ENCODE results near the gene TAGLN2. TPM values are rescaled to one million over a fixed set of nuclear protein-coding genes. Genes with fewer than 3 reads are reported as not detected.

The TAGLN2 gene
- total RNA-seq, 2 experiments from 2014 or later = 453 to 454 TPM

GRCh38 chr1:159959451-159959850 is 34.1 kb upstream of the TAGLN2 start:
- CTCF ChIA-PET = interaction anchor here (0.6 kb wide), 1 partner anchor 114 kb away, joined by 3 read pairs; no protein-coding TSS in a partner anchor
- H3K4me3 Mint-ChIP-seq = no peak overlapping the region
- H3K36me3 Mint-ChIP-seq (ENCODE audit: low read depth) = no peaks in the 10 kb centered on the region
- no peaks in the 10 kb centered on the region for H3K9me3 Mint-ChIP-seq
- peaks cover 4% of the 10 kb centered on the region for H3K4me1 Mint-ChIP-seq (ENCODE audit: low read depth)
- intact Hi-C loops (cut with micrococcal nuclease) = no loop called here
- no peak overlapping the region for H3K27ac Mint-ChIP-seq
- peaks cover 6% of the 10 kb centered on the region for H3K27me3 Mint-ChIP-seq (ENCODE audit: low read depth)
- no peak for DNase-seq

GRCh38 chr1:159958719-159959380 is 33.5 kb upstream of the TAGLN2 start:
- H3K36me3 Mint-ChIP-seq (ENCODE audit: low read depth) = no peaks in the 10 kb centered on the region
- no peak overlapping the region for H3K27ac Mint-ChIP-seq
- no peak overlapping the region for H3K4me3 Mint-ChIP-seq
- H3K27me3 Mint-ChIP-seq (ENCODE audit: low read depth) = peaks cover 9% of the 10 kb centered on the region
- DNase-seq = no peak
- H3K9me3 Mint-ChIP-seq = no peaks in the 10 kb centered on the region
- CTCF ChIA-PET = interaction anchor here (0.6 to 1.3 kb wide), 2 partner anchors 49 to 115 kb away, joined by 3 to 7 read pairs; no protein-coding TSS in a partner anchor
- intact Hi-C loops (cut with micrococcal nuclease) = no loop called here
- H3K4me1 Mint-ChIP-seq (ENCODE audit: low read depth) = peaks cover 4% of the 10 kb centered on the region

GRCh38 chr1:159957824-159958268 is 32.5 kb upstream of the TAGLN2 start:
- H3K4me3 Mint-ChIP-seq = no peak overlapping the region
- no peak for DNase-seq
- H3K36me3 Mint-ChIP-seq (ENCODE audit: low read depth) = no peaks in the 10 kb centered on the region
- no peaks in the 10 kb centered on the region for H3K9me3 Mint-ChIP-seq
- CTCF ChIA-PET = interaction anchor here (0.6 to 1.3 kb wide), 4 partner anchors 12 to 121 kb away, joined by 3 to 7 read pairs (median 3); partner anchors contain the start of gene IGSF9
- H3K27ac Mint-ChIP-seq = no peak overlapping the region
- peaks cover 4% of the 10 kb centered on the region for H3K4me1 Mint-ChIP-seq (ENCODE audit: low read depth)
- intact Hi-C loops (cut with micrococcal nuclease) = no loop called here
- H3K27me3 Mint-ChIP-seq (ENCODE audit: low read depth) = peaks cover 11% of the 10 kb centered on the region

GRCh38 chr1:159955456-159955855 is 30.1 kb upstream of the TAGLN2 start:
- Mint-ChIP-seq H3K4me1 (ENCODE audit: low read depth) (peaks cover 4% of the 10 kb centered on the region), H3K9me3 (no peaks in the 10 kb centered on the region), H3K27ac (no peak overlapping the region), H3K27me3 (ENCODE audit: low read depth) (peaks cover 18% of the 10 kb centered on the region), H3K36me3 (ENCODE audit: low read depth) (no peaks in the 10 kb centered on the region), H3K4me3 (no peak overlapping the region)
- CTCF ChIA-PET = interaction anchor here (0.6 to 3.8 kb wide), 6 partner anchors 9 to 156 kb away, joined by 3 to 20 read pairs (median 4); no protein-coding TSS in a partner anchor
- intact Hi-C loops (cut with micrococcal nuclease) = no loop called here
- no peak for DNase-seq

- no peak within 1 kb of the TSS for H3K27ac Mint-ChIP-seq
- intact Hi-C loops (cut with micrococcal nuclease) = no loop called here
- CTCF ChIA-PET = interaction anchor here (1.2 to 3.8 kb wide), 3 partner anchors 8 to 54 kb away, joined by 3 to 20 read pairs (median 5); no protein-coding TSS in a partner anchor
- peaks cover 2% of the 10 kb centered on the region for H3K4me1 Mint-ChIP-seq (ENCODE audit: low read depth)
- no peak for DNase-seq
- no peaks in the 10 kb centered on the region for H3K36me3 Mint-ChIP-seq (ENCODE audit: low read depth)
- peaks cover 17% of the 10 kb centered on the region for H3K27me3 Mint-ChIP-seq (ENCODE audit: low read depth)
- H3K9me3 Mint-ChIP-seq = no peaks in the 10 kb centered on the region
- no peak within 1 kb of the TSS for H3K4me3 Mint-ChIP-seq
Observed at GRCh38 chr1:159953536-159954515, 28.5 kb upstream of the TAGLN2 start, which contains the start of gene SLAMF9. Gene SLAMF9 (minus strand): TSS chr1:159954237. CDS start chr1:159954137, 100 bp downstream.

GRCh38 chr1:159952932-159953331 is 27.6 kb upstream of the TAGLN2 start:
- Mint-ChIP-seq H3K27me3 (ENCODE audit: low read depth) (peaks cover 17% of the 10 kb centered on the region), H3K4me1 (ENCODE audit: low read depth) (no peaks in the 10 kb centered on the region), H3K4me3 (no peak overlapping the region), H3K9me3 (no peaks in the 10 kb centered on the region), H3K36me3 (ENCODE audit: low read depth) (no peaks in the 10 kb centered on the region), H3K27ac (no peak overlapping the region)
- no peak for DNase-seq
- CTCF ChIA-PET = interaction anchor here (0.9 to 3.8 kb wide), 4 partner anchors 16 to 55 kb away, joined by 3 to 20 read pairs (median 3); no protein-coding TSS in a partner anchor
- intact Hi-C loops (cut with micrococcal nuclease) = no loop called here

GRCh38 chr1:159951551-159951950 is 26.2 kb upstream of the TAGLN2 start:
- H3K27ac Mint-ChIP-seq = no peak overlapping the region
- peaks cover 14% of the 10 kb centered on the region for H3K27me3 Mint-ChIP-seq (ENCODE audit: low read depth)
- H3K36me3 Mint-ChIP-seq (ENCODE audit: low read depth) = no peaks in the 10 kb centered on the region
- CTCF ChIA-PET = interaction anchor here (0.9 kb wide), 1 partner anchor 56 kb away, joined by 4 read pairs; no protein-coding TSS in a partner anchor
- no peak for DNase-seq
- no peaks in the 10 kb centered on the region for H3K4me1 Mint-ChIP-seq (ENCODE audit: low read depth)
- intact Hi-C loops (cut with micrococcal nuclease) = no loop called here
- no peak overlapping the region for H3K4me3 Mint-ChIP-seq
- H3K9me3 Mint-ChIP-seq = no peaks in the 10 kb centered on the region

- Mint-ChIP-seq H3K27me3 (ENCODE audit: low read depth) (peaks cover 12% of the 10 kb centered on the region), H3K4me1 (ENCODE audit: low read depth) (no peaks in the 10 kb centered on the region), H3K9me3 (no peaks in the 10 kb centered on the region), H3K36me3 (ENCODE audit: low read depth) (no peaks in the 10 kb centered on the region), H3K4me3 (no peak overlapping the region), H3K27ac (no peak overlapping the region)
- CTCF ChIA-PET = no interaction called here
- DNase-seq = no peak
- intact Hi-C loops (cut with micrococcal nuclease) = no loop called here
Observed at GRCh38 chr1:159951016-159951415, 25.7 kb upstream of the TAGLN2 start.

GRCh38 chr1:159949981-159950381 is 24.7 kb upstream of the TAGLN2 start:
- Mint-ChIP-seq H3K36me3 (ENCODE audit: low read depth) (no peaks in the 10 kb centered on the region), H3K4me1 (ENCODE audit: low read depth) (peaks cover 4% of the 10 kb centered on the region), H3K4me3 (no peak overlapping the region), H3K27me3 (ENCODE audit: low read depth) (peaks cover 17% of the 10 kb centered on the region), H3K9me3 (no peaks in the 10 kb centered on the region), H3K27ac (no peak overlapping the region)
- intact Hi-C loops (cut with micrococcal nuclease) = no loop called here
- no peak for DNase-seq
- CTCF ChIA-PET = interaction anchor here (0.6 to 1.7 kb wide), 2 partner anchors 23 to 57 kb away, joined by 3 to 5 read pairs; no protein-coding TSS in a partner anchor

GRCh38 chr1:159949123-159949522 is 23.8 kb upstream of the TAGLN2 start:
- no peaks in the 10 kb centered on the region for H3K9me3 Mint-ChIP-seq
- no peaks in the 10 kb centered on the region for H3K36me3 Mint-ChIP-seq (ENCODE audit: low read depth)
- H3K4me1 Mint-ChIP-seq (ENCODE audit: low read depth) = peaks cover 6% of the 10 kb centered on the region
- DNase-seq = no peak
- no peak overlapping the region for H3K27ac Mint-ChIP-seq
- H3K4me3 Mint-ChIP-seq = no peak overlapping the region
- peaks cover 21% of the 10 kb centered on the region for H3K27me3 Mint-ChIP-seq (ENCODE audit: low read depth)
- intact Hi-C loops (cut with micrococcal nuclease) = no loop called here
- CTCF ChIA-PET = interaction anchor here (1.7 kb wide), 1 partner anchor 58 kb away, joined by 5 read pairs; no protein-coding TSS in a partner anchor

GRCh38 chr1:159947942-159948341 is 22.6 kb upstream of the TAGLN2 start:
- no peak overlapping the region for H3K27ac Mint-ChIP-seq
- CTCF ChIA-PET = interaction anchor here (4.3 kb wide), 1 partner anchor 58 kb away, joined by 29 read pairs; no protein-coding TSS in a partner anchor
- H3K36me3 Mint-ChIP-seq (ENCODE audit: low read depth) = no peaks in the 10 kb centered on the region
- intact Hi-C loops (cut with micrococcal nuclease) = no loop called here
- peaks cover 6% of the 10 kb centered on the region for H3K4me1 Mint-ChIP-seq (ENCODE audit: low read depth)
- H3K9me3 Mint-ChIP-seq = no peaks in the 10 kb centered on the region
- no peak overlapping the region for H3K4me3 Mint-ChIP-seq
- DNase-seq = no peak
- H3K27me3 Mint-ChIP-seq (ENCODE audit: low read depth) = peaks cover 22% of the 10 kb centered on the region

Measured in activated naive CD4-positive, alpha-beta T cell treated with anti-CD3 and anti-CD28 coated beads for 36 hours (primary cell).